ENCODE measurements around the gene C11orf91. TPM values are rescaled to one million over a fixed set of nuclear protein-coding genes. Genes with fewer than 3 reads are reported as not detected.

Gene C11orf91
- total and polyA plus RNA-seq, 2 of the 4 experiments (the other 2 are of a cell fraction): 0.10 TPM; not detected in 1

DNA sequence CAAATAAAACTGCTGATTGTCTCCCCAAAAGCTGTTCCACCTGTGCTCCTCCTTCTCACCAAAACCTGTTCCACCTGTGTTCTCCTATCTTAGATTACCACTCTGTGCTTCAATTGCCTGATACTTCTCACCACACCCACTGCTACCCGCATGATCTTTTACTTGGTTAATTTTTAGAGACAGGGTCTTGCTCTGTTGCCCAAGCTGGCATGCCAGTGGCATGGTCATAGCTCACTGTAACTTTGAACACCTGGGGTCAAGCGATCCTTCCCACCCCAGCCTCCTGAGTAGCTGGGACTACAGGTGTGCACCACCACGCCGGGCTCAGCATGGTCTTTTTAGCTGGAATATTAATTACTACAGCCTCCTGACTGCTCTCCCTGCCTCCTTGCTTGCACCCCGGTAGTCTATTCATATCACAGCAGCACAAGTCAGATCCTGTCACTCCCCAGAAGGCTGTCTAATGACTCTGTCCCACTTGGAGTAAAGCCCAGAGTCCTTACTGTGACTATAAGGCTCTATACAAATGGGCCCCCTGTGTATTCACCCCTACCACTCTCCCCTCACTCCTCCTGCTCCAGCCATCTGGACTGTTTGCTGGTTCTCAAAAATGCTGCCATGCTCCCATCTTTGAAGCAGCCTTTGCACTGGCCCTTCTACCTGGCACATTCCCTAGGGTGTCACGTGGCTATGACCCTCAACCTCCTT, 3.5 kb downstream of the C11orf91 start:
- dilution Hi-C loops (cut with HindIII; ENCODE audit: low sequenced_read_pairs, unreplicated experiment): no loop called here
- Histone ChIP-seq H2BK20ac (ENCODE audit: low read depth, low read length) (peak overlapping the region; percentile 26; the same call in 1 of the 2 replicates), H3K4me1 (ENCODE audit: control insufficient read depth, insufficient read depth, low read length) (peaks cover 26% of the 10 kb centered on the region), H4K8ac (ENCODE audit: low read depth in 2 of 2, low read length in 2 of 2) (no peak overlapping the region; a peak in 1 of 4 replicates), H3K9me1 (ENCODE audit: insufficient read depth, low read length) (peaks cover 32% of the 10 kb centered on the region), H3K27ac (ENCODE audit: insufficient read depth, low read length) (no peak overlapping the region), H2AK9ac (replicated peaks; ENCODE audit: low read depth, low read length, poor library complexity) (peak overlapping the region; percentile 47), H3K27me3 (ENCODE audit: control insufficient read depth, insufficient read depth, low read length) (no peaks in the 10 kb centered on the region), H3K14ac (replicated peaks; ENCODE audit: low read depth, low read length) (no peak overlapping the region), H2AK5ac (ENCODE audit: low read depth, low read length) (peak overlapping the region; percentile 63; the same call in 1 of the 2 replicates), H3K9me3 (ENCODE audit: control insufficient read depth, insufficient read depth, low read length) (no peaks in the 10 kb centered on the region), H3K4ac (ENCODE audit: low read depth, low read length) (peak overlapping the region; percentile 66), H3K9ac (ENCODE audit: low read depth, low read length) (no peak overlapping the region), H4K20me1 (ENCODE audit: insufficient read depth, low read length) (peaks cover 4% of the 10 kb centered on the region; the same call in 1 of the 2 replicates), H4K5ac (ENCODE audit: low read depth, low read length) (no peak overlapping the region), H2BK5ac (ENCODE audit: low read depth, low read length, poor library complexity, severe bottlenecking) (no peak overlapping the region), H4K91ac (ENCODE audit: insufficient read depth, low read depth, low read length) (no peak overlapping the region), H3K56ac (ENCODE audit: extremely low read depth, insufficient read depth, low read length) (no peak overlapping the region), H3K18ac (ENCODE audit: low read depth, low read length) (no peak overlapping the region), H3K23ac (ENCODE audit: low read depth, low read length) (no peak overlapping the region), H2AFZ (replicated peaks; ENCODE audit: low read length, poor library complexity) (peak overlapping the region; percentile 0), H3K36me3 (ENCODE audit: control insufficient read depth, insufficient read depth, low read length) (no peaks in the 10 kb centered on the region), H2BK15ac (ENCODE audit: low read depth, low read length) (0 out of 3 replicates have a peak overlapping the region, but pooled peaks have one; percentile 44), H3K79me1 (ENCODE audit: low read depth in 1 of 2, low read length in 2 of 2) (peaks cover 0 to 41% of the 10 kb centered on the region in 2 experiments; a peak in 2 of 4 replicates), H2BK120ac (ENCODE audit: low read depth, low read length) (peak overlapping the region; percentile 37; the same call in 1 of the 2 replicates), H3K4me3 (ENCODE audit: insufficient read depth, low read depth, low read length) (no peak overlapping the region), H3K4me2 (ENCODE audit: low read depth, low read length) (no peak overlapping the region)
- BruUV-seq (replicated peaks): no TSS peak
- ChIA-PET POLR2A (ENCODE audit: unreplicated experiment) (no interaction called here), CTCF (no interaction called here)
- WGBS, 2 experiments (ENCODE audit: extremely low coverage in 2 of 2, insufficient read length in 1 of 2): 29% methylated on average over 1 of the region's 6 CpGs; no CpG with 5 or more reads in 1 of the 2 experiments
- in situ Hi-C loops (cut with MboI; ENCODE audit: low sequenced_read_pairs): no loop called here
- ATAC-seq (ENCODE audit: low read depth) (no peak), DNase-seq (no peak)
- intact Hi-C loops (cut with micrococcal nuclease): no loop called here
- TF ChIP-seq BHLHE40 (IDR thresholded peaks at IDR 0.05; ENCODE audit: low read depth, low read length) (no peak), CEBPB (IDR thresholded peaks at IDR 0.05; ENCODE audit: low read depth, low read length) (no peak), FOS (IDR thresholded peaks at IDR 0.05; ENCODE audit: low read depth, low read length) (no peak), POLR2A (IDR thresholded peaks at IDR 0.05; ENCODE audit: low read depth, low read length) (no peak), MXI1 (IDR thresholded peaks at IDR 0.05; ENCODE audit: borderline replicate concordance, low read depth, low read length) (no peak), NFE2L2 (IDR thresholded peaks at IDR 0.05; ENCODE audit: low read depth, low read length) (no peak), RAD21 (IDR thresholded peaks at IDR 0.05; ENCODE audit: low read length) (no peak), MAFK (IDR thresholded peaks at IDR 0.05; ENCODE audit: low read depth, low read length) (no peak), CHD1 (IDR thresholded peaks at IDR 0.05; ENCODE audit: low read depth, low read length) (no peak), RCOR1 (IDR thresholded peaks at IDR 0.05; ENCODE audit: insufficient replicate concordance, low read length) (no peak), RFX5 (IDR thresholded peaks at IDR 0.05; ENCODE audit: low read depth, low read length) (no peak), SMC3 (IDR thresholded peaks at IDR 0.05; ENCODE audit: low read depth, low read length) (no peak)
- TF ChIP-seq, protein P1, sequence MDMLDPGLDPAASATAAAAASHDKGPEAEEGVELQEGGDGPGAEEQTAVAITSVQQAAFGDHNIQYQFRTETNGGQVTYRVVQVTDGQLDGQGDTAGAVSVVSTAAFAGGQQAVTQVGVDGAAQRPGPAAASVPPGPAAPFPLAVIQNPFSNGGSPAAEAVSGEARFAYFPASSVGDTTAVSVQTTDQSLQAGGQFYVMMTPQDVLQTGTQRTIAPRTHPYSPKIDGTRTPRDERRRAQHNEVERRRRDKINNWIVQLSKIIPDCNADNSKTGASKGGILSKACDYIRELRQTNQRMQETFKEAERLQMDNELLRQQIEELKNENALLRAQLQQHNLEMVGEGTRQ (IDR thresholded peaks at IDR 0.05; ENCODE audit: low read depth, low read length): no peak
- TF ChIP-seq, protein P2, sequence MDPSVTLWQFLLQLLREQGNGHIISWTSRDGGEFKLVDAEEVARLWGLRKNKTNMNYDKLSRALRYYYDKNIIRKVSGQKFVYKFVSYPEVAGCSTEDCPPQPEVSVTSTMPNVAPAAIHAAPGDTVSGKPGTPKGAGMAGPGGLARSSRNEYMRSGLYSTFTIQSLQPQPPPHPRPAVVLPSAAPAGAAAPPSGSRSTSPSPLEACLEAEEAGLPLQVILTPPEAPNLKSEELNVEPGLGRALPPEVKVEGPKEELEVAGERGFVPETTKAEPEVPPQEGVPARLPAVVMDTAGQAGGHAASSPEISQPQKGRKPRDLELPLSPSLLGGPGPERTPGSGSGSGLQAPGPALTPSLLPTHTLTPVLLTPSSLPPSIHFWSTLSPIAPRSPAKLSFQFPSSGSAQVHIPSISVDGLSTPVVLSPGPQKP (IDR thresholded peaks at IDR 0.05; ENCODE audit: borderline replicate concordance, low read depth, low read length): no peak

All from IMR-90 (cell line).